ENCODE data around the gene NDFIP2.
A peak's percentile ranks its signal among the peaks of the same experiment; 100 is the strongest.

NDFIP2 gene

GRCh38 chr13:79540504-79540903 lies 59.5 kb downstream of the NDFIP2 start:
- H3K4me3 ChIP-seq (ENCODE audit: low read length): no peak overlapping the region
- TF ChIP-seq, protein P1, sequence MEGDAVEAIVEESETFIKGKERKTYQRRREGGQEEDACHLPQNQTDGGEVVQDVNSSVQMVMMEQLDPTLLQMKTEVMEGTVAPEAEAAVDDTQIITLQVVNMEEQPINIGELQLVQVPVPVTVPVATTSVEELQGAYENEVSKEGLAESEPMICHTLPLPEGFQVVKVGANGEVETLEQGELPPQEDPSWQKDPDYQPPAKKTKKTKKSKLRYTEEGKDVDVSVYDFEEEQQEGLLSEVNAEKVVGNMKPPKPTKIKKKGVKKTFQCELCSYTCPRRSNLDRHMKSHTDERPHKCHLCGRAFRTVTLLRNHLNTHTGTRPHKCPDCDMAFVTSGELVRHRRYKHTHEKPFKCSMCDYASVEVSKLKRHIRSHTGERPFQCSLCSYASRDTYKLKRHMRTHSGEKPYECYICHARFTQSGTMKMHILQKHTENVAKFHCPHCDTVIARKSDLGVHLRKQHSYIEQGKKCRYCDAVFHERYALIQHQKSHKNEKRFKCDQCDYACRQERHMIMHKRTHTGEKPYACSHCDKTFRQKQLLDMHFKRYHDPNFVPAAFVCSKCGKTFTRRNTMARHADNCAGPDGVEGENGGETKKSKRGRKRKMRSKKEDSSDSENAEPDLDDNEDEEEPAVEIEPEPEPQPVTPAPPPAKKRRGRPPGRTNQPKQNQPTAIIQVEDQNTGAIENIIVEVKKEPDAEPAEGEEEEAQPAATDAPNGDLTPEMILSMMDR (conservative IDR thresholded peaks at IDR 0.05; ENCODE audit: low read length): no peak
- no peak for DNase-seq (ENCODE audit: low read depth)

GRCh38 chr13:79541426-79542049 lies 60.6 kb downstream of the NDFIP2 start:
- H3K4me3 ChIP-seq (ENCODE audit: low read length): no peak overlapping the region
- TF ChIP-seq, protein P1 (conservative IDR thresholded peaks at IDR 0.05; ENCODE audit: low read length): peak; percentile 79
- peak; percentile 68 for DNase-seq (ENCODE audit: low read depth)

GRCh38 chr13:79543883-79544282 lies 62.9 kb downstream of the NDFIP2 start:
- no peak overlapping the region for H3K4me3 ChIP-seq (ENCODE audit: low read length)
- TF ChIP-seq, protein P1 (conservative IDR thresholded peaks at IDR 0.05; ENCODE audit: low read length): no peak
- no peak for DNase-seq (ENCODE audit: low read depth)

- TF ChIP-seq, protein P1 (conservative IDR thresholded peaks at IDR 0.05; ENCODE audit: low read length): no peak
- DNase-seq (ENCODE audit: low read depth): no peak
- no peak overlapping the region for H3K4me3 ChIP-seq (ENCODE audit: low read length)
Observed at GRCh38 chr13:79547211-79548195, 66.5 kb downstream of the NDFIP2 start.

- TF ChIP-seq, protein P1 (conservative IDR thresholded peaks at IDR 0.05; ENCODE audit: low read length): peak; percentile 48
- peak; percentile 2 for DNase-seq (ENCODE audit: low read depth)
Observed at GRCh38 chr13:79548902-79549301, 67.9 kb downstream of the NDFIP2 start.

GRCh38 chr13:79549355-79550106 lies 68.6 kb downstream of the NDFIP2 start:
- peak; percentile 21 for DNase-seq (ENCODE audit: low read depth)
- TF ChIP-seq, protein P1 (conservative IDR thresholded peaks at IDR 0.05; ENCODE audit: low read length): no peak

More at GRCh38 chr13:79548902-79549301, 67.9 kb downstream of the NDFIP2 start:
- no peak overlapping the region for H3K4me3 ChIP-seq (ENCODE audit: low read length)

More at GRCh38 chr13:79549355-79550106, 68.6 kb downstream of the NDFIP2 start:
- H3K4me3 ChIP-seq (ENCODE audit: low read length): no peak overlapping the region

Measured in AG10803 (cell line).